KOPT-K1 (cell line): ENCODE results near the gene VWA2.
A peak's percentile ranks its signal among the peaks of the same experiment; 100 is the strongest.

Experiments used
- H3K27ac ChIP-seq: fragments of 200-600 bp; sonication (generic); 2 replicates; pipeline ENCODE4 v1.5.1; 2016; ENCODE audit warnings: antibody characterized with exemption, mild to moderate bottlenecking, low read depth, low read length; ENCODE audit not compliant: poor library complexity, severe bottlenecking
- H3K36me3 ChIP-seq: fragments of 200-600 bp; sonication (generic); 2 replicates; pipeline ENCODE4 v1.5.1; 2017; ENCODE audit warnings: antibody characterized with exemption, mild to moderate bottlenecking, low read length, moderate library complexity; ENCODE audit not compliant: insufficient read depth
- H3K9me3 ChIP-seq: fragments of 200-600 bp; sonication (generic); 2 replicates; pipeline ENCODE4 v1.5.1; 2017; ENCODE audit warnings: antibody characterized with exemption, low read length, mild to moderate bottlenecking; ENCODE audit not compliant: insufficient read depth, poor library complexity, severe bottlenecking

VWA2 gene

DNA sequence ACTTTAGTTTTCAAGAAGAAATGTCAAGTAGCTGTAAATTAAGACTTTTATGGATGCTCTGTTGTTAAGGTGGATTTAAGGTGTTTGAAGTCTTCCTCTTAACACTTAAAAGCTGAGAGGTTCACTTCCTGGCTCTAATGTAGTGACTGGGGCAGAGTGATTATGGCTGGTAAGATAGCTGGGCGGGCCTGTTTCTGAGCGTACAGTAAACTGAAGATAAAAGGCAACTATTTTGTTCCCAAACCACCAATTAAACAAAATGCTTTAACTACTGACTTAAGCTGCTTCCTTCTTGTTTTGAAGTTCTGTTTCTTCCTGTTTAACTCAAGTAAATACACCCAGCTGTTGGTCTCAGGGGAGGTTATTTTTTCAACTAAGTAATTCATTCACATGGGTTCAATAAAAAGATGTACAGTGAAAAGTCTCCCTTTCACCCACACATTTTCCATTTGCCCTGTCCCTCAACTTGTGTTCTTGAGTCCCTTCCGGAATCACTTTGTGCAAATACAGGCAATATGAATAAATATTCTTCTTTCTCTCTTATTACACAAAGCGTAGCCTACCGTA is 19.3 kb downstream of the VWA2 start:
- Histone ChIP-seq H3K9me3 (no peaks in the 10 kb centered on the region), H3K36me3 (no peaks in the 10 kb centered on the region), H3K27ac (peak overlapping the region; percentile 13)

DNA sequence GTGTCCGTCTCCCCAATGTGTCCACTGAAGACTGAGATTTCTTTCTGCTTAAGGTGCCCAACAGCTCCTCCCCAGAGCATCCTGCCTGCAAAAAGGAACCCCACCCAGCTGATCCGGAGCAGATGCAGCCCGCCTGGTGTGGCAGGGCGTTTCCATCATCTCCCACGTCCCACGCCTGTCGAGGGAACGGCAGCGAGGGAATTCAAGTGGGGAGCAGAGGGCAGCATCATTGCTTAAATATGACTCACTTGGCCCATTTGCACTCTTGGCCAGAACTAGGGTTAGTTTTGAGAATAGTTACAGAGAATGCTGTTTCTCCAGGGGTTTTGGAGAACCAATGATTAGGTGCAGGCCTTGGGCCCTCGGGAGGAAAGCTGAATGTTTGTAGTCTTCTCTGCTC is 20.8 kb downstream of the VWA2 start:
- Histone ChIP-seq H3K9me3 (no peaks in the 10 kb centered on the region), H3K36me3 (no peaks in the 10 kb centered on the region), H3K27ac (no peak overlapping the region)

DNA sequence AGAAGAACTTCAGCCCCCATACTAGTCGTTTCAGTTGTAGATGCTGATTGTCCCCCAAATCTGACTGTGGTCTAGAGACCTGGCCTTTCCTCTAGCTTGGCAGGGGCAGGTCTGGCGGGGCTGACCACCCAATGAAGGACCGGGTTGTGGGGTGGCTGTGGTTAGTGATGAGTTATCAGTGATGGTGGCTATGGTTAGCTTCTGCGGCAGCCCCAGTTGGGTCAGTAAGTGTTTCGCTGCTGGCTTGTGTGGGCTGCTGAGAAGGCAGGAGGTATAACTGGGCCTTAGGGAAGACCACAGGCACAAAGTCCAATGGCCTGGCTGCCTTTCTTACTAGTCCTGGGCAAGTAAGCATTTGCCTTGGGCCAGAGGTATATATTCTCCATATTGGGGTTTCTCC is 21.3 kb downstream of the VWA2 start:
- Histone ChIP-seq H3K9me3 (no peaks in the 10 kb centered on the region), H3K36me3 (no peaks in the 10 kb centered on the region), H3K27ac (no peak overlapping the region)

DNA sequence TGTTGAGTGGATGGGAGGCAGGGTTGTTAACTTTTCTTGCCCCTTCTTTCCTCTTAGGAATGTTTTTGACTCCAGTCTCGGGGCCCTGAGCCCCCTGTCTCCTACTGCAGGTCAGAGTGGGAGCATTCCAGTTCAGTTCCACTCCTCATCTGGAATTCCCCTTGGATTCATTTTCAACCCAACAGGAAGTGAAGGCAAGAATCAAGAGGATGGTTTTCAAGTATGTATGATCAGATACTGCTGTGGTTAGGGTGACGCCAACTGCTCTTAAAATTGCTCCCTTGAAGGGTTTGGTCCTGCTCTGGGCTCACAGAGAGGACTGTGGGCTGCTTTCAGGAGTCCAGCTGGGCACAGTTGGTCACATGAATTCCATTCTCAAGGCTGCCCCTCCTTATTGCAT is 22.0 kb downstream of the VWA2 start:
- no peak overlapping the region for H3K27ac ChIP-seq
- H3K9me3 ChIP-seq: no peaks in the 10 kb centered on the region
- H3K36me3 ChIP-seq: no peaks in the 10 kb centered on the region

DNA sequence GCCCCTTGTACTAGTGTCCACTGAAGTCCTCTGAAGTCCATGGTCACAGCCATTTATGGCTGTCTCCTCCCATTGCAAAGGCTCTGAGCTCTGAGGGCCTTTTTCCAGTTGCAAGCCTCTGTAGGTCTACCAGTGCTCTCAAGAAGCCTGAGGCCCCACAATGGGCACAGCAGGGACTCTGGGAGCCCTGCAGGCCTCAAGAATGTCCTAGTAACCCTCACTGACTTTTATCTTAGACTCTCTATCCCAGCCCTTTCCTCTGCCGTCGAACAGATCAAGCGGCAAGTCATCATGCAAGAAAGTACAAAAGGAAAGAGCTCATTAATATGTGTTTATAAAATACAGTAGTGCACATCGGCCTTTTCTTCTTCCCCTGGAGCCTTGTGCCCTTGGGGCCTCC is 23.4 kb downstream of the VWA2 start:
- Histone ChIP-seq H3K36me3 (no peaks in the 10 kb centered on the region), H3K9me3 (no peaks in the 10 kb centered on the region), H3K27ac (no peak overlapping the region)

DNA sequence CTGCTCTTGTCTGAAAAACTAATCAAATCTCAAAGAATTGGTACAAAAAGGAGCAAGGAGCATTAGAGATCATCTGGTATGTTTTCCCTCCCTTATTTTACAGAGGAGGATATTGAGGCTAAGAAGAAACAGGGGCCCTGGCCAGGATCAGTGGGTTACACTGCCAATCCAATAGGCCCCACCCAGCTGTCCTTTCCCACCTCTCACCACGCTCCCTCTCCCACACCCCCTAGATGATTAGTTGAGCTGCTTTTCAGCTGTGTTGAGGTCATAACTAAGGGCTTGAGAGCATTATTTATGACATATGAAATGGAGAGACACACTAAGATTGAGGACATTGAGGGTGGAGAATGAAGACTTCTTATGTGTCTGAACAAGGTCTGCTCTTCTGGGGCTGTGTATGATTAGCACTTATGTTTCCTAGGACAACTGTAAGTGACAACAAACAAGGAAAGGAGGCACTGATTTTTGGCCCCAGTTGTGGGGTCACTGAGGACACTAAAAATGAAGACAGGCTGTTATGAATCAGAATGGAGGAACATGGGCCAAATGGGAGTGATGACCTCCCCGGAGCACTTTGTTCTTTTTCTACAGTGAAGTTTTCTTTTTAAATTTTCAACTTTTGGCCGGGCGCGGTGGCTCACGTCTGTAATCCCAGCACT is 26.5 kb downstream of the VWA2 start:
- Histone ChIP-seq H3K27ac (no peak overlapping the region), H3K36me3 (no peaks in the 10 kb centered on the region), H3K9me3 (no peaks in the 10 kb centered on the region)

DNA sequence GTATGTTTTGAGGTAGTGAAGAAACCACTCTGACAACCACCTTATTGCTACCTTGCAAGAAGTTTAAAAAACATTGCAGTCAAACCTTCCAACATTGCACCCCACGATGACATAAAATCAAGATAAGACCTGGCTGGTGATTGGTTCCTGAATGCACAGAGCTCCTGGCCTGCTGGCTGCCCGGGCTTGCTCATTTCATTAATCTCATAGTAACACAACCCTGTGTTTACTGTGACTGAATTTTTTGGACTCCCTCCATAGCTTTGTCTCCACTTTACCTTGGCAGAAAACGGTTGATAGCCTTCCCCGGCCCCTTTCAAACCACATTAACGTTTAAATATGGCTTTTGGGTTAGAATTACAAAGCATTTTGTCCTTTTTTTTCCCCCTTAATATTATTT is 27.5 kb downstream of the VWA2 start:
- no peak overlapping the region for H3K27ac ChIP-seq
- no peaks in the 10 kb centered on the region for H3K9me3 ChIP-seq
- H3K36me3 ChIP-seq: no peaks in the 10 kb centered on the region

DNA sequence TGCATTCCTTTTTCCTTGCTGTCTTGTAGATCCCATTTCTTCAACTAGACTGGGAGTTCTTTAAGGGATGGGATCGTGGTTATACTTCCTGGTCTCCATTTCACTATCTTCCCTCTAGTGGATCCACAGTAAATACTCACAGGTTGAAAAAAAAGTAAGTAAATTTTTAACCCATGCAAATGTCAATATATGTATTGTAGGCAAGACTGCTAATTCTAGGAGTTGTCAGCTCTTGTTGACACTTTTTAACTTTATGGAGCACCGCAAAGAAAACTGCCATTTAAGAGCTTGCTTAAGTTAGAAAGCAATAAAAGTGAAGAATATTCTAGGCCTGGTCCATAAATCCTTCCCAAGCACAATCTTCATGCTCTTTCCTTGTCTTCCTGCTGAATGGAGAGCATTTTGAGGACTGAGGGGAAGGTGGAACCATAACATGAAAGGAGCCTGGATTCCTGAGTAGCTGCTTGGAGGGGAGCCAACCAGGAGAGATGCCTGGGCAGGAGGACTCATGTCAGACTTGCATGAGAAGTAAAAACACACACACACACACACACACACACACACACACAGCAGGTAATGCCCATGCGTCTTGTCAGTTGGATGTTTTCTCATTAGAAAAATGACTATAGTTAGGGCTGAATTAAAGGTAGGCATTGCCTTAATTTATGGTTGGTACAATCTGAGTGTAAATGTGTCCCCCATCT is 32.2 kb downstream of the VWA2 start:
- Histone ChIP-seq H3K36me3 (no peaks in the 10 kb centered on the region), H3K27ac (no peak overlapping the region), H3K9me3 (no peaks in the 10 kb centered on the region)

DNA sequence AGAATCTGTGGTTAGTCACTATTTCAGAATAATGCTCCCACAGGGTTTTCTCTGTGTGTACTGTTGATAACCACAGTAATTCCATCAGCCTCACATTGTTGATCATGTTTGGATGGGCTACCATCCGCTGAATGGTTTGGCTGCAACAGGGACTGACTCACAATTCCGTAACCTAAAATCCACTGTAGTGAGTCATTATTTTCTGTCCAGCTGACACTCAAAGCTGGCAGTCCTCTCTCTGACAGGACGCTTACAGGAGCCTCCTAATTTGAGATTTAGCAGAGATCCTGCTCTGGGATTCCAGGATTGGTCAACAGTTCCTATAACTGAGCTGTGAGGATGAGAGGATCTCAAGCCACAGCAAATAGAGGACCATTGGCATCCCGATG is 32.7 kb downstream of the VWA2 start:
- H3K36me3 ChIP-seq: no peaks in the 10 kb centered on the region
- no peak overlapping the region for H3K27ac ChIP-seq

DNA sequence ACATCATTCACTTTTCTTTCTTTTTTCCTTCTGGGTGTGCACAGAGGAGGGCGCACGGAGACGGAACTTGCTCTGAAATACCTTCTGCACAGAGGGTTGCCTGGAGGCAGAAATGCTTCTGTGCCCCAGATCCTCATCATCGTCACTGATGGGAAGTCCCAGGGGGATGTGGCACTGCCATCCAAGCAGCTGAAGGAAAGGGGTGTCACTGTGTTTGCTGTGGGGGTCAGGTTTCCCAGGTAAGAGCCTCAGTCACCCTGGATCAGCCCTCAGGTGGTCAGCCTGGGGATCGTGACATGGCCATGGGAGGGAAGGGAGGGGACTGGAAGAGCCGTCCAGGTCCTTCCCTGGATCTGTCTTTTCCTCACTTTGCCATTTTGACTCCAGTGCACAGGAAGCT is 33.6 kb downstream of the VWA2 start:
- no peaks in the 10 kb centered on the region for H3K9me3 ChIP-seq
- no peaks in the 10 kb centered on the region for H3K36me3 ChIP-seq
- H3K27ac ChIP-seq: no peak overlapping the region

More for the DNA sequence above, 32.7 kb downstream of the VWA2 start:
- H3K9me3 ChIP-seq: no peaks in the 10 kb centered on the region

DNA sequence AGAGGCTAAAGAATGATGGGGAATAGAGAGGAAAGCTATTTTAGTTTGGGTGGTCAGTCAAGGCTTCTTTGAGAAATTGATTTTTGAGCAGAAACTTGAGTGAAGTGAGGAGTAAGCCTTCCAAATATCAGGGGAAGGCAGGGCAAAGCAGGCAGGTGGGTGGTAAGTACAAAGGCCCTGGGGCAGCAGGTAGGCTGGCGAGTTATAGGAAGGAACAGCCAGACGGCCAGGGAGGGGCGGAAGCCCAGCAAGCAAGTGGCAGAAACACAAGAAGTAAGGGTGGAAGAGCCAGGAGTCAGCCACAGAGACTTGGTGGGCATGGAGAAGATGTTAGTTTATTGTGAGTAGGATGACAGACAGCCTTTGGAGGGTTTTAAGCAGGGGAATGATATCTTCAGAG is 34.9 kb downstream of the VWA2 start:
- Histone ChIP-seq H3K36me3 (no peaks in the 10 kb centered on the region), H3K27ac (no peak overlapping the region), H3K9me3 (no peaks in the 10 kb centered on the region)

DNA sequence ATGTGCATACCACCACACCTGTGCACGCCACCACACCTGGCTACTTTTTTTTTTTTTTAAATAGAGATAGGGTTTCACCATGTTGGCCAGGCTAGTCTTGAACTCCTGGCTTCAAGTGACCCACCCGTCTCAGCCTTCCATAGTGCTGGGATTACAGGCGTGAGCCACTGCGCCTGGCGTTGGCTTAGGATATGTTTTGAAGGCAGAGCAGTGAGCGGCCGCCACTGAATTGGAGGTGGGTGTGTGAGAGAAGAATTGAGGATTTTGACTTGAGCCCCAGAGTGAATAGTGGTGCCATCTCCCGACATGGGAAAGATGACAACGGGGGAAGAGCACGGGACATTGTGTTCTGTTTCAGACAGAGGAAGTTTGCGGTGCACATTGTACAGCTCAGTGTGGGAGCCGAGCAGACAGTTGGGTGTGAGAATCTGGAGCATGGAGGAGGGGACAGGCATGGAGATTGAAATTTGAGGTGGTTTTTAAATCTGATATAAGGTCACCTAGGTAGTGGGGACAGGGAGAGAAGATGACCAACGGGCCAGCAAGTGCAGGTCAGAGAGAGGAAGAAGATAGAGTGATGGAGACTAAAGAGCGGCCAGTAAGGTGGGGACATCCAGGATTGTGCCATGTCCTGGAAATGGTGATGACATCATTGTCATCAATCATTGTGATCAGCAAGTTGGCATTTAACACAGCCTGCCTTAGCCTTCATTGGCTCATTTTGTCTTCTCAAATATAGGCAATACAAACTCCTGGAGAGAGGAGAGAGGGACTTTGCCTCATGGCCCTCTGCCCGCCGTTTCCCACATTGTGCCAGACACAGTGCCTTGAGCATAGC is 35.8 kb downstream of the VWA2 start:
- no peak overlapping the region for H3K27ac ChIP-seq
- no peaks in the 10 kb centered on the region for H3K36me3 ChIP-seq
- no peaks in the 10 kb centered on the region for H3K9me3 ChIP-seq

DNA sequence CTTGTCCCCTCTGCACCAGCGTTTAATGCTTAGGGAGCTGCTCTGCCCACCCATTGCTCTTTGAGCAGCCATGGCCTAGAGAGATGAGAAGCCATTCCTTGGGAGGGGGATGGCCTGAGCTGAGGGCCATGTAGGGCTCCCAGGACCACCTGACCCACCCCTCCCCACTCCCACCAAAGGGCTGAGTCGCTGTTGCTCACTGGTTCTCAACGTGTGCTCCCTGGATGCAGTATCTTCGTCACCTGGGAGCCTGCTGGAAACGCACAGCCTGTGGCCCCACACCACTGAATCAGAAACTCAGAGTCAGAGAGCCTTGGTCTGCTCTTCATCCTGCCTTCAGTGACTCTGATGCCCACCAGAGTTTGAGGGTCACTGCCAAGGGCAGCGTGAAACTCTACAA is 37.0 kb downstream of the VWA2 start:
- Histone ChIP-seq H3K36me3 (no peaks in the 10 kb centered on the region), H3K27ac (no peak overlapping the region), H3K9me3 (no peaks in the 10 kb centered on the region)

DNA sequence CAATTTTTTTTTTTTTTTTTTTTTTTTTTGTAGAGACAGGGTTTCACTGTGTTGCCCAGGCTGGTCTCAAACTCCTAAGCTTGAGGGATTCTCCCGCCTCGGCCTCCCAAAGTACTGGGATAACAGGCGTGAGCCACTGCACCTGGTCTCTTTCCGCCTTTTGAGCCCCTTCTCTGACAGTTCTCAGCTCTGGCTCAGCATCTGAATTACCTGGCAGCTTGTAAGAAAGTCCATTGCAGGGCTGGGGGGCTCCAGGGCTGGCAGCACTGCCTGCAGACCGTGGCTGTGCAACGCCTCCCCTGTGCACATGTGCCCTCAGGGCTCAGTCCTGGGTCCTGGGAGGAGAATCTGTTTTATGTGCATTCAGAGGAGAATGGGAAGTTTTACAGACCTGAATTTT is 37.6 kb downstream of the VWA2 start:
- H3K27ac ChIP-seq: no peak overlapping the region
- H3K36me3 ChIP-seq: no peaks in the 10 kb centered on the region
- H3K9me3 ChIP-seq: no peaks in the 10 kb centered on the region

DNA sequence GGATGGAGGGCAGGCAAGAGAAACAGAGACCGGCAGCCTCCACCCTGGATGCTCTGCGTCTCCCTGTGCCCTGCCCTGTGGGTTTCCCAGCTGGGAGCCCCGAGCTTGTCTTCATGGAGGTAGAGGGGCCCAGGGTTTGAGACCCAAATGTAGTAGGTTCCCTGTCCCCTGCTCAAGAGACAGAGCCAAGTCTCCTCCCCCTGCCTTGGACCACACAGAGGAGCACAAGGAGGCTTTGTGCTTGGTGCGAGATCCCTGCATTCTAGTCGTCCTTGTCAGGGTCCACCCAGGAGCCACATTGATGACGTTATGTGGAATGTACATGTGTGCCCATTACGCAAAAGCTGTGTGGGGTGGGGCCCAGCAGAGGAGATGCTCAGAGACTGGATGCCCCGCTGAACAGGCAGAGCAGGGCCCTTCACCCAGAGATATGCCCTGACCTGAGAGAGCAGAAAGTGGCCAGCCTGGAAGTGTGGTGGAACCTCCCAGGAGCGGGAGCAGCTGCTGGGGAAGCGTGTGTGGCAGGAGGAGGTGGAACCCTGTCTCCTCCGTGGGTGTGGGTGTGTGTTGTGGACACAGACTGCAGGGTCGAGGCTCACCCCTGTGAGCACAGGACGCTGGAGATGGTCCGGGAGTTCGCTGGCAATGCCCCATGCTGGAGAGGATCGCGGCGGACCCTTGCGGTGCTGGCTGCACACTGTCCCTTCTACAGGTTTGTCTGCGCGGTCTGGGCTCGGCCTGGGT is 39.3 kb downstream of the VWA2 start:
- Histone ChIP-seq H3K36me3 (no peaks in the 10 kb centered on the region), H3K27ac (no peak overlapping the region), H3K9me3 (no peaks in the 10 kb centered on the region)
